HL-60 (cell line): Measurements from ENCODE around the gene RWDD1.

Experiments
- DNase-seq, 2 experiments: peaks; one replicate each; pipeline ENCODE4 v3.0.0-alpha.2; 2010 to 2020; ENCODE audit warnings: low read depth in 1 of 2, low spot score in 1 of 2
- H3K27ac ChIP-seq: fragments of 250-450 bp; sonication (Bioruptor Pico); replicated peaks from 2 replicates; pipeline ENCODE4 v1.5.1; 2020; ENCODE audit warnings: mild to moderate bottlenecking, moderate library complexity
- H3K27me3 ChIP-seq: fragments of 250-450 bp; sonication (Bioruptor Pico); 2 replicates; pipeline ENCODE4 v1.5.1; 2021; ENCODE audit warnings: mild to moderate bottlenecking, moderate library complexity; ENCODE audit not compliant: insufficient read depth, poor library complexity, severe bottlenecking
- H3K4me3 ChIP-seq: replicated peaks from 2 replicates; pipeline ENCODE4 v1.5.1; 2011; ENCODE audit warnings: mild to moderate bottlenecking, control low read depth, low read length; ENCODE audit not compliant: insufficient read depth
- CTCF ChIP-seq: IDR thresholded peaks from one replicate; pipeline ENCODE4 v1.5.1; 2011; ENCODE audit warnings: low read length, control low read depth, inconsistent platforms; ENCODE audit not compliant: insufficient read depth
- POLR2AphosphoS5 ChIP-seq: IDR thresholded peaks from 2 replicates; pipeline ENCODE4 v1.6.1; 2012; ENCODE audit warnings: low read depth

RWDD1 gene

GRCh38 chr6:116633685-116634084 is 62.4 kb downstream of the RWDD1 start:
- Histone ChIP-seq H3K4me3 (no peak overlapping the region), H3K27ac (no peak overlapping the region), H3K27me3 (no peaks in the 10 kb centered on the region)
- peak; percentile 3 for TF ChIP-seq CTCF
- no peak for TF ChIP-seq POLR2AphosphoS5
- DNase-seq, result no peak
